NT2/D1 (cell line): ENCODE data around the gene DDX54.
A peak's percentile ranks its signal among the peaks of the same experiment; 100 is the strongest.

ENCODE experiments used
- DNase-seq: peaks from one replicate; pipeline ENCODE4 v3.0.0-alpha.2; 2011; ENCODE audit warnings: low read depth, low spot score
- H3K27me3 ChIP-seq: 2 replicates; pipeline ENCODE4 v1.6.0; 2011; ENCODE audit warnings: mild to moderate bottlenecking; ENCODE audit not compliant: insufficient read length, insufficient read depth
- H3K36me3 ChIP-seq: 2 replicates; pipeline ENCODE4 v1.6.1; 2011; ENCODE audit warnings: mild to moderate bottlenecking, low read length, mixed read lengths; ENCODE audit not compliant: insufficient read depth, insufficient read length
- H3K4me1 ChIP-seq: 2 replicates; pipeline ENCODE4 v1.5.1; 2011; ENCODE audit not compliant: insufficient read depth, insufficient read length
- H3K4me3 ChIP-seq: 2 replicates; pipeline ENCODE4 v1.5.1; 2011; ENCODE audit warnings: low read depth; ENCODE audit not compliant: insufficient read length
- H3K9ac ChIP-seq: 2 replicates; pipeline ENCODE4 v1.6.0; 2011; ENCODE audit warnings: low read depth; ENCODE audit not compliant: insufficient read length
- H3K9me3 ChIP-seq: 2 replicates; pipeline ENCODE4 v1.5.1; 2011; ENCODE audit warnings: mild to moderate bottlenecking, low read length; ENCODE audit not compliant: insufficient read depth
- SUZ12 ChIP-seq: IDR thresholded peaks from 2 replicates; pipeline ENCODE4 v1.6.1; 2011; ENCODE audit not compliant: insufficient read length, insufficient read depth; ENCODE audit errors: extremely low read depth
- YY1 ChIP-seq: IDR thresholded peaks from 2 replicates; pipeline ENCODE4 v1.6.1; 2011; ENCODE audit not compliant: insufficient read length, insufficient read depth
- ZNF274 ChIP-seq: IDR thresholded peaks from 2 replicates; pipeline ENCODE4 v1.6.1; 2011; ENCODE audit warnings: mild to moderate bottlenecking, low read depth, low read length

DDX54 gene

DNA sequence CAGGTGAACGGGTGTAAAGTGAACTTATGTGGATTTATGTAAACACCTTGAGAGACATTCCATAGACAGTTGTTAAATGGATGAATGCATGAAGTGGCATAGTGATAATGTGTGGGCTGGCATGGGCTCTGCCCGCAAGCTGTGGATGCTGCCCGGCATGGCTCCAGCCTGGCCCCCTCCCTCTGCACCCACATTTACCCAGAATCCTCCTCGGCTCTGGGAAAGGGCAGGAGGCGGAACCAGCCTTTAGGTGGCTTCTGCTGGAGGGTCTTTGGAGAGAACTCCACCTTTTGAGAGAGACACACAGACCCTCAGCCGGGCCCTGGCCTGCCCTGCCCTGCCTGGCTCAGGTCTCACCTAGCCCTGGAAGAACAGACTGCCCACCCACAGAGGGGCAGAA is 68.4 kb downstream of the DDX54 start:
- H3K36me3 ChIP-seq: no peaks in the 10 kb centered on the region
- no peak for TF ChIP-seq YY1
- TF ChIP-seq ZNF274: no peak
- no peak for TF ChIP-seq SUZ12

GRCh38 chr12:113115455-113116126 is 69.7 kb downstream of the DDX54 start:
- Histone ChIP-seq H3K9ac (no peak overlapping the region), H3K4me3 (no peak overlapping the region), H3K36me3 (no peaks in the 10 kb centered on the region), H3K4me1 (peaks cover 3% of the 10 kb centered on the region), H3K27me3 (no peaks in the 10 kb centered on the region), H3K9me3 (no peaks in the 10 kb centered on the region)
- TF ChIP-seq ZNF274 (no peak), YY1 (no peak), SUZ12 (no peak)
- no peak for DNase-seq

More for the DNA sequence above, 68.4 kb downstream of the DDX54 start:
- Histone ChIP-seq H3K4me3 (no peak overlapping the region), H3K27me3 (no peaks in the 10 kb centered on the region), H3K4me1 (peaks cover 6% of the 10 kb centered on the region), H3K9me3 (no peaks in the 10 kb centered on the region), H3K9ac (no peak overlapping the region)
- DNase-seq: no peak

GRCh38 chr12:113114447-113115178 is 70.7 kb downstream of the DDX54 start:
- Histone ChIP-seq H3K9ac (no peak overlapping the region), H3K4me1 (peaks cover 3% of the 10 kb centered on the region), H3K9me3 (no peaks in the 10 kb centered on the region), H3K27me3 (no peaks in the 10 kb centered on the region), H3K36me3 (no peaks in the 10 kb centered on the region), H3K4me3 (no peak overlapping the region)
- DNase-seq: no peak
- TF ChIP-seq YY1 (no peak), SUZ12 (no peak), ZNF274 (no peak)

GRCh38 chr12:113113397-113113796 is 71.9 kb downstream of the DDX54 start:
- Histone ChIP-seq H3K9ac (no peak overlapping the region), H3K4me1 (peaks cover 3% of the 10 kb centered on the region), H3K9me3 (no peaks in the 10 kb centered on the region), H3K36me3 (no peaks in the 10 kb centered on the region), H3K27me3 (no peaks in the 10 kb centered on the region), H3K4me3 (no peak overlapping the region)
- DNase-seq: no peak
- TF ChIP-seq ZNF274 (no peak), YY1 (no peak), SUZ12 (no peak)

DNA sequence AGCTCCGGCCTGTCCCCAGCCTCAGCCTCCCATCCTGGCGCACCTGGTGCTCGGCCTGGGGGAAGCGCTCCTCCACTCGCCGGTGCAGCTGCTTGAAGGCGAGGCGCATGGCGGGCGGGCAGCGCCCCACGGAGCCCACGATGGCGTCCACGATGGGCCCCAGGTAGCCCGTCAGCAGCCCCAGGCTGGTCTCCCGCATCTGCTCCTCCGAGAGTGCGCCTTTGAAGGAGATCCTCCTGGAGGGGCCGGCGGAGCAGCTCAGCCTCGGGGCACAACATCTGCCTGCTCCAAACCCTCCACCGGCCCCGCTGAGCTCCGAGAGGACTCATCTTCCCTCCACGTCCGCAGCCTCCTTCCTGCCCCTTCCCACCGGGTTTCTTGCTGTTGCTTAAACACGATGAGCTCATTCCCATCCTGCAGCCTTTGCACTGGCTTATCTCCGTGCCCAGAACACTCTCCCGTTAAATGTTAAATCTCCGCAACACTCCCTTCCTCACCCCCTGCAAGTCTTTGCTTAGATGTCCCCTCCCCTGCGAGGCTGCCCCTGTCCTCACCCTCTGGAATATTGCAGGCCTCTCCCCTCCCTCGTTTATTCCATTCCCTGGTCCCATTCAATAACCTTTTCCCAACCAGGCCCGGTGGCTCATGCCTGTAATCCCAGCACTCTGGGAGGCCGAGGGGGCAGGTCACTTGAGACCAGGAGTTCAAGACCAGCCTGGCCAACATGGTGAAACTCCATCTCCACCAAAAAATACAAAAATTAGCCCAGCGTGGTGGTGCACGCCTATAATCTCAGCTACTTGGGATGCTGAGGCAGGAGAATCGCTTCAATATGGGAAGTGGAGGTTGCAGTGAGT is 73.0 kb downstream of the DDX54 start:
- no peaks in the 10 kb centered on the region for H3K27me3 ChIP-seq
- H3K4me1 ChIP-seq: peaks cover 3% of the 10 kb centered on the region
- no peak overlapping the region for H3K4me3 ChIP-seq
- no peaks in the 10 kb centered on the region for H3K9me3 ChIP-seq
- H3K36me3 ChIP-seq: no peaks in the 10 kb centered on the region
- no peak for DNase-seq
- H3K9ac ChIP-seq: peak overlapping the region; percentile 37
- TF ChIP-seq SUZ12 (no peak), YY1 (no peak), ZNF274 (no peak)

GRCh38 chr12:113111247-113111646 is 74.0 kb downstream of the DDX54 start:
- TF ChIP-seq YY1 (no peak), ZNF274 (no peak), SUZ12 (no peak)
- no peaks in the 10 kb centered on the region for H3K36me3 ChIP-seq
- no peak for DNase-seq

More at GRCh38 chr12:113111247-113111646, 74.0 kb downstream of the DDX54 start:
- H3K4me1 ChIP-seq: peaks cover 3% of the 10 kb centered on the region
- H3K4me3 ChIP-seq: no peak overlapping the region
- H3K9ac ChIP-seq: no peak overlapping the region
- no peaks in the 10 kb centered on the region for H3K9me3 ChIP-seq
- H3K27me3 ChIP-seq: no peaks in the 10 kb centered on the region
